GM12865 (cell line): ENCODE measurements around the gene TMEM179.

Source experiments
- DNase-seq: peaks from one replicate; pipeline ENCODE4 v3.0.0; 2010; ENCODE audit warnings: low read depth
- H3K4me3 ChIP-seq: 2 replicates; pipeline ENCODE4 v1.5.1; 2011; ENCODE audit warnings: mild to moderate bottlenecking, low read depth, low read length, control low read depth
- TF ChIP-seq, protein P1 (sequence below): IDR thresholded peaks from 2 replicates; pipeline ENCODE4 v1.5.1; 2011; ENCODE audit warnings: low read length, control low read depth, low read depth, inconsistent platforms; ENCODE audit not compliant: insufficient read depth; ENCODE audit errors: missing control alignments

The TMEM179 gene

DNA sequence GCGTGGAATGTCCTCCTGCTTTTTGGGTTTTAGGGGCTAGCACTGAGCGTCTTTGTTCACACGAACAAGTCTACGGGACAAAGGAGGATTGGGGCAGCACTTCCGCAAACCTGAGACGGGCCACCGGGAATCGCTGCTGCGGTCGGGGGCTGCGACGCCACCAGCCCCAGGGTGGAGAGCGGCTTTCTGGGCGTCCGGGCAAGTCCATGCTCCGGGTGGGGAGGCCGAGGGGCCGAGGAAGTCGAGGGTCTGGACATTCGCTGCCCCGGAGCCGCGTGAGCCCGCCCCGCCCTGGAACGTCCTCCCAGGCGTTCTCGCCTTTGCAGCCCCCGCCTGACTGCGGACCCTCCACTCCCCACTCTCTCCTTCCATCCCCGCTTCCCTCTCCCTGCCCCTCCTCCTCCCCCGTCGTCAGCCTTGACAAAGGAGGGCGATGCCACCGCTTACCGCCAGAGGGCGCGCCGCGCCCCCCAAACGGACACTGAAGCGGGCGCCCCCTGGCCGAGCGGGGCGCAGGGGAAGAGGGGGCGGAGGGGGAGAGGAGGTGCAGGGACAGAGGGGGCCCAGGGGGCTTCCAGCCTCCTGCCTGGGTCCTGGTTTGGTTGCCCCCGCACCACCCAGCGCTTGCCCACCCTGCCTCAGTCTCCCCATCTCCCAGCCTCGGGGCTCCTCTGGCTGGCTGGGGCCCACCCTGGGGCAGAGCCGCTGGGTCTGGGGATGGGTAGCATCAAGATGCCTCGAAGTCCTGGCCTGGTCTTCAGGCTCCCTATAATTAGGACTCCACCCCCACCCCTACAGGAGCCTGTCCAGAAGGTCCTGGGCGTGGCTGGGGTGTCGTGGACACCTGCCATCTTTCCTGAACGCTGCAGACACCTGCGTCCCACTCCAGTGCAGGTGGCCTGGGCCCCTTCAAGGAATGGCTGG is 45.7 kb upstream of the TMEM179 start:
- DNase-seq: peak; percentile 59
- H3K4me3 ChIP-seq: 0 out of 2 replicates have a peak overlapping the region, but pooled peaks have one; percentile 5
- TF ChIP-seq, protein P1, sequence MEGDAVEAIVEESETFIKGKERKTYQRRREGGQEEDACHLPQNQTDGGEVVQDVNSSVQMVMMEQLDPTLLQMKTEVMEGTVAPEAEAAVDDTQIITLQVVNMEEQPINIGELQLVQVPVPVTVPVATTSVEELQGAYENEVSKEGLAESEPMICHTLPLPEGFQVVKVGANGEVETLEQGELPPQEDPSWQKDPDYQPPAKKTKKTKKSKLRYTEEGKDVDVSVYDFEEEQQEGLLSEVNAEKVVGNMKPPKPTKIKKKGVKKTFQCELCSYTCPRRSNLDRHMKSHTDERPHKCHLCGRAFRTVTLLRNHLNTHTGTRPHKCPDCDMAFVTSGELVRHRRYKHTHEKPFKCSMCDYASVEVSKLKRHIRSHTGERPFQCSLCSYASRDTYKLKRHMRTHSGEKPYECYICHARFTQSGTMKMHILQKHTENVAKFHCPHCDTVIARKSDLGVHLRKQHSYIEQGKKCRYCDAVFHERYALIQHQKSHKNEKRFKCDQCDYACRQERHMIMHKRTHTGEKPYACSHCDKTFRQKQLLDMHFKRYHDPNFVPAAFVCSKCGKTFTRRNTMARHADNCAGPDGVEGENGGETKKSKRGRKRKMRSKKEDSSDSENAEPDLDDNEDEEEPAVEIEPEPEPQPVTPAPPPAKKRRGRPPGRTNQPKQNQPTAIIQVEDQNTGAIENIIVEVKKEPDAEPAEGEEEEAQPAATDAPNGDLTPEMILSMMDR: peak; percentile 99

DNA sequence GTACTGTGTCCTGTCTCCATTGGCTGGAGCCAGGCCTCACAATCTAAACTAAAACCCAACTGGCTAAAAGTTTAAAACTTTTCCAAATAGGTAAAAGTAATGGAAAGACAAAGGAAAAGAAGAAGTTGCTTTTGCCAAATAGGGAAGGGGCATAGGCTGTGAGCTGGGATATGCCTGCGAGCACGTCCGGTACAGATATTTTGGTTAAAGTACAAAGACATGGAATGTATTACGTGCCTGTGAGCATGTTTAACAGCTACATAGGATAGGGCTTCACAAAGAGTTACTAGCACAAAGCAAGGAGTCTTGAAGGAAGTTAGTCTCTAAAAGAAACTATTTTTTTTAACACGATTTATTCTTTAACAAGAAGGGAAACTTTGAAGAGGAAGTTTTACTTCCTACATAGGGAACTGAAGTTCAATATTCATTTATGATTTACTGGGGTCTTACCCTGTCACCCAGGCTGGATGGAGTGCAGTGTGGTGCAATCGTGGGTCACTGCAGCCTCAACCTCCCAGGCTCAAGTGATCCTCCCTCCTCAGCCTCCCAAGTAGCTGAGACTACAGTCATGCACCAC is 43.0 kb upstream of the TMEM179 start:
- TF ChIP-seq, protein P1: no peak
- H3K4me3 ChIP-seq: no peak overlapping the region
- DNase-seq: no peak

DNA sequence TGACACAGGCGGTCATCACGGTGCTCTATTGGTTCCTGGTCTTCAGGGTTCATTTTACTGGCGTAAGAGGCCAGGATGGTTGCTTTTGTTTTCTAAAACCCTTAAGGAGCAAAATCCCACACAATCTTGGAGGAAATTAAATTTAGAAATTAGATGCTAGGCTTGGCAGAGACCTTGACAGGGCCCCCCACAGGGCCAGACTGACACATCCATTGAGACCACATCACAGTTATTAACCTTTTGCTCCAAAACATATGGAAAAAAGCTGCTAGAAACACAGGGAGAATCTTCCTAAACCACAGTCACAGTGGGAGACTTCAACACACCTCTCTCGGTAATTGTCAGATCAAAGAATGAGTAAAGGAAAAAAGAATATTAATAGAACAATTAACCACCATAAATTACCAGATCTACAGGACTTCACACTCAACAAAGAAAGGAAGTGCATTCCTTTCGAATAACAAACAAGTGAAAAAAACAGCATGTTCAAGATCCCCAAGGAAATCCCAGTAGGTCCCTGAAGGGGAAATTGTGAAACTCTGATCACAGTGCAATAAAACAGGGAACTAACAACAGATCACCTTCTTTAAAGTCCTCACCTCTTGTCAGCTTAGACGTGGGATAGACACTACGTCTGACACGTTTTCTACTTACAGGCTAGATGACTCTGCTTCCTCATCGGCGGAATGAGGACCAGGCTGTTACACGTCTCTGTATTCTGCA is 40.2 kb upstream of the TMEM179 start:
- H3K4me3 ChIP-seq: no peak overlapping the region
- TF ChIP-seq, protein P1: no peak
- no peak for DNase-seq

DNA sequence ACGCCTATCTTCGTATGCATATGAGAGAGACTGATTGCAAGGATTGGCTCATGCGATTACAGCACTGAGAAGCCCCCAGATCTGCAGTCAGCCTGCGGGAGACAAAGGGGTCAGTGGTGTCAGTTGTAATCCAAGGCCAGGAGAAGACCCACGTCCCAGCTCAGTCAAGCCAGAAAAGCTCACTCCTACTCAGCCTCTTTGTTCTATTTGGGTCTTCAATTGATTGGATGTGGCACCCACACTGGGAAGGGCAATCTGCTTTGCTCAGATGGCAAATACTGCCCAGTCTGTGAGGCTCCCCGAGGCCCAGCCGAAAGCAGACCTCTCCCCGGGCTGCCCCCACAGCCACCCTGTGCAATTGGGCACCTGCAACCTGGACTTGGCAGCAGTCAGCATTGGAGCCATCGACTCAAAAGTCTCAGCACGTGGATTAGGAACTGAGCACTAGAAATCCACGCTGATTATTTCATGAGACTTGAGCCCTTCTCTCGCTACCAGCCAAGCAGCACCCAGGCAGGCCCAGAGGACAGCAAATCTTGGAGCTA is 39.6 kb upstream of the TMEM179 start:
- TF ChIP-seq, protein P1: no peak
- DNase-seq: no peak
- no peak overlapping the region for H3K4me3 ChIP-seq

DNA sequence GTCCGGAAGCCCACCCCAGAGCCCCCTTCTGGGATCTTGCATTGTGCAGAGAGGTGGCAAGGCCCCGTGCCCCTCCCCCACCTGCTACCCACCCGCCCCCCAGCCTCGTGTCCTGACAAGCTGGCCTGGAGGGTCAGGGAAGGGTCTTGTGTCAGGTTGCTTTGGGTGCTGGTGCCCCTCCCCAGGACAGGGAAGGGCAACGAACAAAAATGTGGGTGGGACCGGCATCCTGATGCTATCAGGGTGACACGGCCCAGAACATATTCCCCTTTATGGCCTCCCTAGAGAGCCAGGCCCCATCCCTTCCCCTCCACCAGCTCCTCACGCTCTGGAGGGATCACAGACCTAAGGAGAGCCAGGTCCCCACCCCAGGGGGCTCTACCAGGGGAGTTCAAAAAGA is 38.7 kb upstream of the TMEM179 start:
- no peak overlapping the region for H3K4me3 ChIP-seq
- no peak for DNase-seq
- TF ChIP-seq, protein P1: no peak

DNA sequence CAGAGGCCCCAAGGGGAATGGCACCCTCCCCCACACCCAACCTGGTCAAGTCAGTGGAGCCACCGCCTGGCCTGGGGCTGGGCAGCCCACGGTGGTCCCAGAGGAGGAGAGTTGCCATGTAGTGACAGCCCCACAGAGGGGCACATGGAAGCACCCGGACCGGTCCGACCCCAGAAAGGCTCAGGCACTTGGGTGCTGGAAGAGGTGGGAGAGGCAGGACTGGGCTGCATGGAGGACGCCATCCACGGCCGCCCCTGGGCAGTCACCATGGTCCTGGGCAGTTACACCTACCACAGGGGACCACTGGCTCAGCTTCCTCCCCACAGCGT is 37.9 kb upstream of the TMEM179 start:
- TF ChIP-seq, protein P1: no peak
- H3K4me3 ChIP-seq: no peak overlapping the region
- DNase-seq: no peak
